Left forelimb (tissue), 1 donor: ENCODE results near the gene DOCK2.
"Not testable (repeated sequence)": the region's sequence is repeated elsewhere in the genome, so short reads cannot be mapped to it uniquely, and the experiment has no call there.

Experiments
- DNase-seq: peaks from one replicate; pipeline ENCODE4 v3.0.0-alpha.2; 2018; ENCODE audit warnings: low spot score

DOCK2 gene

DNA sequence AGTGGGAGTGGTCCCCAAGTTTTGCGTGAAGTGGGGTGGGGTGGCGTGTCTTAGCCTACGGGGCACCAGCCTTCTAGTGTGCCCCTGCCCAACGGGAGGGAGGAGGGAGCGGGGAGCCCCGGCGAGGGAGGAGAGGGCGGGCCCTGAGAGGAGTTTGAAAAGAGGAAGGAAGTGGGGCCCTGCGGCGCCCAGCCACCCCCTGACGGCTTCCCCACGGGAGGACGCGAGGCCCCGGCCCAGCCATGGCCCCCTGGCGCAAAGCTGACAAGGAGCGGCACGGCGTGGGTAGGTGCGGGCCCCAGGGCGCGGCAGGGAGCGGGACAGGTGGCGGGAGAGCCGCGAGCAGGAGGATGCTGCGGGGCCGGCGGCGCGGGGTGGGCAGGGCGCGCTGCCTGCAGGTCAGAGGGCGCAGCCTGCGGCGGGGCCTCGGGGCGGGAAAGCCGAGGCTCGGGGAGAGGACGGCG lies at the start of gene DOCK2:
Gene DOCK2 (plus strand): TSS at position 191 of the 464 bp plus-strand sequence. CDS start 52 bp downstream, at position 243.
- DNase-seq = no peak

DNA sequence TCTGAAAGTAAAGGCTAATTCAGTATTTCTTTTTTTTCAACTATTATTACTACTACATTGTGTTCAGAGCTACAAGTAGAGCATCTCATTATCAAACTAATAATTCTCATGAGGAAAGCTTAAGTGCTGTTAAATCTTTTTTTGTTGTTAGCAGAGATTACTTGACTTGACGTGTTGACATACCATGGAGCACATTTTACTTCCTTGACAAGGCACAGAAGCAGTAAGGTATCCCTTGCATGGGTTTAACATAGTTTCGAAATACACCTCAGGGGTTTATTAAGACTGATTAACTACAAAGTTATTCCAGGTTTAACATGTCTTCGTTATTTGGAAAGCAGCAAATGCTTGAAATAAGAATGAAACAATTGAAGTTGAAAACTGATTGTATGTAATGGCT lies 46.5 kb upstream of the DOCK2 start:
- no peak for DNase-seq

DNA sequence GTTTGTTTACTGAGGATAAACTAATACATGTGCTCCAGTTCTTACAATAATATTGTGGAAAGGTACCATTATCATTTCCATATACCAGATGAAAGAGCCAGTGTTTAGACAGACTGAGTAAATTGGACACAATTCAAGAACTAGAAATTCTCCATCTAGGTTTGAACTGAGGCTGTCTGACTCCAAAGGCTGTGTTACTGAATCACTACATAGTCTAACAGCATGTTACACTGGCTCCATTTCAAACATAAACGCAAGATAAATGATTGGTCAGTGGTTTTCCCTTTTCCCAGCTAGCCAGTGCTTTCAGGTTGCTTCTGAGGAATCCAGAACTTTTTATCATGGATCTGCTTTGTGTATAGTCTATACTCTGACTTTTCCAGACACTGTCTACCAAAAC lies 45.4 kb upstream of the DOCK2 start:
- DNase-seq = no peak

DNA sequence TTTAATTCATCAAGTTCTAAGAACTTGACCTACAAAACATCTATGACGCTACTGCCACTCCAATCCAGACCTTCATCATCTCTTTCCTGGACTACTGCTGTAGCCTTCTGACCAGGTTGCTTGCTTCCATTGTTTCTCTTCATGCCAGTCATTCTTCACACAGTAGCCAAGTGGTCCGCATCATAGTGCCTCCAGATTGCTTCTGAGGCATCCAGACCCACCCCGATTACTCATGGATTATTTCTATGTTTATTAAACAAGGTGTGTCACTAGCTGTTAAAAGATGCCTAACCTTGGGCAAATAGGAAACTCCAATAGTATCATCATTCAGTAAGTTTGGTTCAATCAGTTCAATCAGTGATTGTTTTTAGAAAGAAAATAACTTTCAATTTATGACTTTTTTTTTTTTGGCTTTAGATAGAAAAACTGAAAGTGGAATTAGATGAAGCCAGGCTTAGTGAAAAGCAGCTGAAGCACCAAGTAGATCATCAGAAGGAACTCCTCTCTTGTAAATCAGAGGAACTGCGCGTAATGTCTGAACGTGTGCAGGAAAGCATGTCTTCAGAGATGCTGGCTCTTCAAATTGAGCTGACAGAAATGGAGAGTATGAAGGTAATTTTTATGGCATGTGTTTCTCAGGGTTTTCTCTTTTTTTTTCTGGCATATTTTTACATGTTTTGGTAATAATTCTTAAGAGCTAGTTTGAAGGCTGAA lies 44.0 kb upstream of the DOCK2 start:
- DNase-seq = no peak

DNA sequence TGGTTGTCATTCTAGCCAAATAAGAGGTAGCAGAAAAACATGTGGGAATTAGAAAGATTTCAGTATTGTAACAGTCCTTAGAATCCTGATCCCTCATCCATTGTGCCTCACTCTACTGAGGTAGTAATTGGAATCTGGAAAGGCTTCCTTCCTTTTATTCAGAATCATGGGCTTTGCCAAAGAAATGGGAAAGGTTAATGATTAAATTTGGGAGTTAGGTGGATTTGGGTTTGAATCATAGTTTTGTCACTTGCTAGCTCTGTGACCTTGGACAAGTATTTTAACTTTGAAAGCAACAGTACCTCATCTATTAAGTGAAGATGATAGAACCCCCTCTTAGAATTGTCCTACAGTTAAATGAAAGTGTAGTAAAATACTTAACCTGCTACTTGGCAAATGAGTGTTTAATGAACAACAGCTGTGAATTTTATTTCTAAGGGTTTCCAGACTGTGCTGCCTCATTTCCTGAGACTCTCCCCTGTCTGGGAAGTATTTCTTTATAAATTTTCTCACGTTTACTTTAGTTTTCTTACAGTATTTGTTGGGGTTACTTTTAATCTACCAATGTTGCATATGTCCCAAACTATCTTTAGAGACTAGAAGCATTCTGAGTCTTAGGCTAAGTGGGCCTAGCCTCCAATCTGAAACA lies 41.8 kb upstream of the DOCK2 start:
- no peak for DNase-seq

DNA sequence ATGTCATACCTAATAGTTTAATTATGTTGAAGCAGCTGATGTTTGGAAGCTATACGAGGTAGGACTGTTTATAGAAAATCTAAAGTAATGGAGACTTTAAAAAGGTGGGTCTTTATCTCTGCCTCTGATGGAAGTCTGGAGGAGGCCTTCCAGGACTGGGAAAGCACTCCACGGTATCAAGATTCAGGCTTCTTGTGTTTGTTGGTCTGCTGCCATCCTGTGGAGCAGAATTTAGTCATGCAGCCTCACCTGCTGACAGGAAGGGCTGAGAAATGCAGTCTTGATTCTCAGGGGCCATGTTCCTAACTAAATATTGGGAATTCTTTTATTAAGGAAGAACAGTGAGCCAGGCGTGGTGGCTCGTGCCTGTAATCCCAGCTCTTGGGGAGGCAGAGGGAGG lies 37.6 kb upstream of the DOCK2 start:
- no peak for DNase-seq

DNA sequence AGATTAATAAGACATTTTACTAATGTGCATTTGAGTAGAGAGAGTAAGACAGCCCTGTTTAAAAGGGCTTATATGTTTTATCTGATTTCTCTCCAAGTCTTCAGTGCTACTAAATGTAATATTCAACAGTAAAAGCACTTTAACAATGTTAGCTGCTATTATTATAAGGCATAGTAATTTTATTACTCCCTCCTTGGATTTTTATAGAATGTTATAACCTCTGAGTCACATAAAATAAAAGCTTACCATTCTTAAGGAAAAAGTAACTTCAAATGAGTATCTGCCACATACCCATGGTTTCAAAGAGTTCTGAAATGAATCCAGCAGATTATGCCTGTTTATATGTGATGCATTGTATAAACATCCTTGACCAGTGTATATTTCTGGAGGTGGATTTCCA lies 34.5 kb upstream of the DOCK2 start:
- DNase-seq = no peak

DNA sequence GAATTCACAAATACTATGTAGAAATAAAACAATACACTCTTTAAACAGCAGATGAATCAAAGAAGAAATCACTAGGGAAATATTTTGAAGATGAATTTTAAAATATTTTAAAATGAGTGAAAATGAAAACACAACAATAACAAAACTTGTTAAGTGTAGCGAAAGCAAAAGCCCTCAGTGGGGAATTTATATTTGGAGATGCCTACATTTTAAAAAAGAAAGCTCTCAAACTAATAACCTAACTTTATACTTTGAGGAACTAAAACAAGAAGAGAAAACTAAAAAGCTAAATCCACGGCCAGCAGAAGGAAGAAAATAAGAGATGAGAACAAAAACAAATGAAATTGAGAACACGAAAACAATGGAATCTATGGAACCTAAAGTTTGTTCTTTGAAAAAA lies 30.8 kb upstream of the DOCK2 start:
- DNase-seq = no peak

DNA sequence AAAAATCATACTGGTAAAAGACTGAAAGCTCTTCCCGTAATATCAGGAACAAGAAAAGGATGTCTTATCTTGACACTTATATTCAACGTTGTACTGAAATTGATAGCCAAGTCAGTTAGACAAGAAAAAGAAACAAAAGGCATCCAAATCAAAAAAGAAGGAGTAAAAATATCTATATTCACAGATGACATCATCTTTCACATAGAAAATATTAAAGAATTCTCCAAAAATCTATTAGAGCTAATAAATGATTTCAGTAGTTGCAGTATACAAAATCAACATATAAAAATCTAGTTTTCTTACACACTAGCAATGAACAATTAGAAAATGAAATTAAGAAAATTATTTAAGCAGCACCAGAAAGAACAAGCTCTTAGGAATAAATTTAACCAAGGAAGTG lies 29.2 kb upstream of the DOCK2 start:
- DNase-seq = no peak

DNA sequence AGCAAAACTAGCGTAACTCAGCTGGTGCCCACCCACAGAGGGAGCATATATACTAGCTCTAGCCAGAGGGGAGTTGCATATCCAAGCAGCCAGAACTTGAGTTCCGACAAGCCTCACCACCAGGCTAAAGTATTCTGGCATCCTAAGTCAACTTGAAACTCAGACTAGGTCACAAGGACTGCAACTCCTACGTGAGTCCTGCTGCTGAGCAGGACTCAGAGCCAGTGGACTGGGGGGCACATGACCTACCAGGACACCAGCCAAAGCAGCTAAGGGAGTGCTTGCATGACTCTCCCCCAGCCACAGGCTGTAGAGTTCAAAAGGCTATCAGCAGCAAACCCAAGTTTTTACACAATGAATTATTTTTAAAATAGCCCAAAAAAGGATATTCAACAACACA lies 27.4 kb upstream of the DOCK2 start:
- no peak for DNase-seq

DNA sequence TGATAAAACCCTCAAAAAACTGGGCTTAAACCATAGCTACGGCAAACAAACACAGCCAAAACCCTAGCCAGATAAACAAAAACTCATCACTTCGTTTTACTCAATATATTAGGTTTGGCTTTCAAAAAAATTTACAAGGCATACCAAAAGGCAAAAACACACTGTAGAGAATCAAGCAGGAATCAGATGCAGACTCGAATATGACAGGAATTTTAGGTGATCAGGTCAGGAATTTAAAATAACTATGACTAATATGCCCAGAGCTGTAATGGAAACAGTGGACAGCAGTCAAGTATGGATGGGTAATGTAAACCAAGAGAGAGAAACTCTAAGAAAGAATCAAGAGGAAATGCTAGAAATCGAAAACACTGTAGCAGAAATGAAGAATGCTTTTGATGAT lies 26.5 kb upstream of the DOCK2 start:
- DNase-seq = no peak

DNA sequence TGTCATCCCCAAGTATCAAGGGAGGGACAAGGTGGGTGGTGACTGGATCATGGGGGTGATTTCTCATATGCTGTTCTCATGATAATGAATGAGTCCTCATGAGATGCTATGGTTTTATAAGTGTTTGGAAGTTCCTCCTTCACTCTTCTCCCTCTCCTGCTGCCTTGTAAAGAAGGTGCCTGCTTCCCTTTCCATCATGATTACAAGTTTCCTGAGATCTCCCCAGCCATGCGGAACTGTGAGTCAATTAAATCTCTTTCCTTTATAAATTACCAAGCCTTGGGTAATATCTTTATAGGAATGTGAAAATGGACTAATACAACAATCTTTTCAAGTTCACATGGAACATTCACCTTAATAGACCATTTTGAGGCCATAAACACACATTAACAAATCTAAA lies 21.5 kb upstream of the DOCK2 start:
- no peak for DNase-seq

DNA sequence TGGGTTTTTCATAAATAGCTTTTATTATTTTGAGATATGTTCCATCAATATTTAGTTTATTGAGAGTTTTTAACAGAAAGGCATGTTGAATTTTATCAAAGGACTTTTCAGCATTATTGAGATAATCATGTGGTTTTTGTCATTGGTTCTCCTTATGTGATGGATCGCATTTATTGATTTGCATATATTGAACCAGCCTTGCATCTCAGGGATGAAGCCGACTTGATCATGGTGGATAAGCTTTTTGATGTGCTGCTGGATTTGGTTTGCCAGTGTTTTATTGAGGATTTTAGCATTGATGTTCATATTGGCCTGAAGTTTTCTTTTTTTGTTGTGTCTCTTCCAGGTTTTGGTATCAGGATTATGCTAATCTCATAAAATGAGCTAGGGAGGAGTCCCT lies 12.8 kb upstream of the DOCK2 start:
- not testable (repeated sequence) for DNase-seq

DNA sequence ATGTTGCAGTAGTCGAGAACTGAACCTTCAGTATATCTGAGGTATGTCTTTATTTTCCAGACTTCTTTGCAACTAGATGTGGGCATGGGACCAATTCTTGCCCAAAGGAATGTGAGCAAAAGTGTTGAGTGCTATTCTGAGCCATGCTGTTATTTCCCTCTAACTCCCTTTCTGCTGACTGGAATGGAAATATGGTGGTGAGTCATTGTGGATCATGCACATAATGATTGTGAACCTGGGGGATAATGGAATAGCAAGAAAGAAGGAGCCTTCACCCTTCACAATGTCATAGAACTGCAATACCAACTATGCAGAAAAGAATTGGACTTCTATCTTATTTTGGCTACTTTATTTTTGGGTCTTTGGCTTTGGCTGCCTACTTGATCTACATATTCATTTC lies 10.3 kb upstream of the DOCK2 start:
- DNase-seq = no peak

DNA sequence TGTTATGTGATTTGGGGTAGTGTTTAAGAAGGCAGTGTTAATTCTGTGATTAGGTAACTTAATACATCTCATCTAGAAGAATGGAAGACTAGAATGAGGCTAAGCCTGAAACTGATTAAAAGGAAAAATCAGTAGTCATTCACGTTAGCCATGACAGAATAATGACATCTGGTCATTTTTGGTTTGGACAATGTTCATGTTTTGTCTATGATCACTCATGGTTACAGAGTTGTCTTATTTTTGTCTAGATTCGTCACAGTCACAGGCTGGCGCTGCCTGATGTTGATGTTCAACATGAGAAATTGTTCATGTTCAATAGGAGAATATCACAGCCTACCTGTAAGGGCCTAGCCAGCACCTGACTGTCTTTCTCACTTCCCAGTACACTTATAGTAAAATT lies 9.5 kb upstream of the DOCK2 start:
- no peak for DNase-seq

DNA sequence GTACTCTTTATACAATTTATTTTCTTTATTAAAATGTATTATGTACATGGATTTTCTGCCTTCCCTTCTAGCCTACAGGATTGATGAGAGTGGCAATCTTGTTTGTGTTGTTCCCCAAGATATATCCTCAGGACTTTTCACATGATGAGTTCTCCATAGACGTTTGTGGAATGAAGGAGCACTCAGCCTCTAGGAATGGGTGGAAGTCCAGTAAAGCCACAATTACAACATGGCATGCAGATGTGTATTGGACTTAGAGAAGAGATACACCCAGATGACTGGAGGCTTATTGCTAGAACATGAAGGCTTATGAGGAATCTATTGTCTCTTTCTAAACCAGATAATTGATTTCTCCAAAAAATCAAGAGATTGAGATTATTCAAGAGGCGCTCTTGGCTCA lies 8.2 kb upstream of the DOCK2 start:
- DNase-seq = no peak

DNA sequence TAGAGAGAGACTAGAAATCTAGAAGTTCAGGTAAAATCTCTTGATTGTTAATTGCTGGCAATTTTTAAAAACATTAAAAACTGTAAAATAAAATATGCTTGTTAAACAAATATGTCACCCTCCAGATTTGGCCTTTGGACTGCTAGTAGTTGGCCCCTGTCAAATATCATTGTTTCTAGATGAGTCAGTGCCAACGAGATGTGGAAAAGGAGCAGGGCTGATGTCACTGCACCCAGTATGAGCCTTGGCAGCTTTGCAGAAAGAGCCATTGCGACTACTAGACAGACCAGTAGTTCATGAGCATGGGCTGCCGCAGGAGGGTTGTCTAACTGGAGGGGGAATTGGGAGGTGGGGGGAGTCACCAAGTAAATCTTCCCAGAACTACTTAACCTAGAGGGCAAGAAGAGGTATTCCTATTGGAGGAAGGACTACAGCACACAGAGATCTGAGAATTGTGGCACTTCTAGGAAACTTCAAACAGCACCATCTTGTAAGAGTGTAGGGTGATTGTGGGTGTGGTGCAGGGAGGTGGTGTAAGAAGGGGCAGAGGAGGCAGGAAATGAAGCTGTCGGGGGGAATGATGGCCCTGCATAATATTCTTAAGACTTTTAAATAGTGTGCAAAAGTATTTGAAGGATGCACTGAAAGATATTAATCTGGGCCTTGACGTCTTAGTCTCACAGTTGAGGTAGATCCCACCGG lies 7.1 kb upstream of the DOCK2 start:
- no peak for DNase-seq

DNA sequence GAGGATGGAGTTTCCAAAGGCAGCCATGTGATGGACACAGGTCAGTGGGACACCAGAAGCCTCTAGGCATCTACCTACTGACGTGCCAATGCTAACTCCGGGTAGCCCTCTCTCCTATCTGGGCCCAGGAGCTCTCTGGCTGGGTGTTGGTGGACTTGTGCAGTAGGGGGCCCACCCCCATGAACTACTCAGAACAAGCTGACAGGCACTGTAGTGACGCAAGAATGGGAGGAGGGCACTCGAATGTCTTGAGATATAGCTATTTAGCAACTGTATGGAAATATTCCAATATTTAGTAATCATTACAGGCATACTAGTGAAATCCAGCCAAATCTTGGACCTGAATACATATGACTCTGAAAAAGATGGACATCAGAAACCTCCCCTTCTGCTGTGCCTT lies 5.7 kb upstream of the DOCK2 start:
- DNase-seq = no peak

DNA sequence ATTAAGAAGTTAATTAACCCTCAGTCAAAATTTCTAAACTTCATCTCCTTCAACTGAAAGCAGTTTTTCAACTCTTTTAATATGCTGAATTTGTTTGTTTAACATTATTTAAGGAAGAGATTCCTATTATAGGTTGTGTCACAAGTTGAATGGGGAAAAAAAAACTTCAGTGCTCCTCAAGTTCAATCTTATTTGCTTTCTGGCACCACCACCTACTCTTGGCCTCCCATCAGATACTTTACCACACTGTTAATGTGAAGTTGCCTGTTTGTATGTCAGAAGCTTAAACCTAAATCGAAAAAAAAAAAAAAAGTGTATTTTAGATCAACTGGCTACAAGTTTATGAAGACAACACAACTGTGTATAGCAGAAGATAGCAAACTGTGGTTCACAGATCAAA lies 4.1 kb upstream of the DOCK2 start:
- DNase-seq = no peak

DNA sequence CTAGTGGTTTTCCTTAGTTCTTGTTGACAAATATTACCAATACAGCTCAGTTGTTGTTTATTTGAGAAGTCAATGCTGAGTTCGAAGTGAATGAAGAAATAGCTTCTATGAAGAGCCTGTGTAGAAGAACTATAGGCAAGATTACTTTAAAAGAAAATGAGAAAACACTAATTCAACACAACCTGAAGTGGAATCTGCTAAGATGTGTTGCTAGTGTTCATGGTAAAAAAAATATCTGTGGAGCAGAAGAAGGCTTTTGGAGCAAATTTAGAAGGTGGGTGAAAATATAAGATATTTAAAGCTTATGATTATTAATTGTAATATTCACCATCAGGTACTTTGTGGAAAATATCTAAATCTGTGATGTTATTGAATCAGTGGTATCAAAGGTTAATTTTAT lies 2.5 kb upstream of the DOCK2 start:
- no peak for DNase-seq

DNA sequence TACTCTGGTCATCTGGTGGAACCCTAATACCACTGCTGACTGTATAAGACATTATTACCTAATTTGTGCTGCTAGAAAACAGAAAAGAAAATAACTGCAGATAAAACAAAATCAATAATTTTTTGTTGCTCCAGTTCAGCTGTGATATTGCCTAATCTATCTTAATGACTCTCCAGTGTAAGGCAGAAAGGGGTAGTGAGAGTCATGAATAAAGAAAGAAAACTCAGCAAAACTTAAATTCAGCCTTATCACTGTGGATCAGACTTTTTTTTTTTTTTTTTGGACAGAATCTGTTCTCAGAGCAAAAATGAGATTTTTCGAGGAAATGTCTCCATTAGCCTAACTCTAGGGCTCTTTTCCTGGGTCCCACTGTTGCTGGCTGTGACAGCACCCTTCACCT lies 1.1 kb upstream of the DOCK2 start:
- DNase-seq = no peak

DNA sequence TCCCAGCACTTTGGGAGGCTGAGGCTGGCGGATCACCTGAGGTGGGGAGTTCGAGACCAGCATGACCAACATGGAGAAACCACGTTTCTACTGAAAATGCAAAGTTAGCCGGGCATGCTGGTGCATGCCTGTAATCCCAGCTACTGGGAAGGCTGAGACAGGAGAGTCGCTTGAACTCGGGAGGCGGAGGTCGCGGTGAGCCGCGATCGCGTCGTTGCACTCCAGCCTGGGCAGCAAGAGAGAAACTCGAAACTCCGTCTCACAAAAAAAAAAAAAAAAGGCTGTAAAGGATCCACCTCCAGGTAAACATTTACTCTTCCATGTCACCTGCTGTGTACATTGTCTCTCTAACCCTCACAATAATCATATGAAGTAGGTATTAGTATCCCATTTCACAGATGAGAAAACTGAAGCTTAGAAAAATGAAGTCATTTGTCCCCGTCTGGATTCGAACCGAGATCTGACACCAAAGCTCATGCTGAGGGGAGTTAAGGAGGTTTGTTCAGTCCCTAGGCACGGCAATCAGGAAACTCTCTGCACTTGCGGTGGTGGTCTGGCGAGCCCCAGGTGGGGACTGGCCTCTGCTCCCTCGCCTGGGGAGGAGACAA lies 494 bp upstream of the DOCK2 start:
- DNase-seq = no peak

DNA sequence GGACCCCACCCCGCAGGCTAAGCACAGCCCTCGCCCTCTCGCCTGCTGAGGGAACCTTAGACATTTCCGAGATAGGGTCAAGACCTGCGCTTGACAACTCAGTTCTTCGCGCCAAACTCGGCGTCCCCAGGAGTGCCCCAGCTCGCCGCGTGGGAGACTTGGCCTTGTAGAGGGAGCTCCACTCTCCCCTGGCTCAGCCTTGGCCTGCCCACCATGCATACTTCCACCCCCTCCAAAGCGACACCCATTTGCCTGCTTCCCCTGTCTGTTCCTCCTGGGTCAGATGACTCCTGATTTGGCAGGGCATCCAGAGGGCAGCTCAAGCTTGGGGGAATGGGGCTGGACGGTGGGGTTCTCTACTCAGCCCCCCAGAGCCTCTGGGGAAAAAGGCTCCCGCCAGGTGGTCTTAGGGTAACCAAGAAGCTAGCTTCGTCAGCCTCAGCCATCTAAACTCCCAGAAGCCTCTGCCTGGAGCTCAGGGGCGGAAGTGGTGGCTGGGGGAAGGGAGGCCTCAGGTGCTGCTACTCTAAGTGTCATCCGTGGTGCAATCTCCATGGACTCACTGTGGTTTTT lies 560 bp downstream of the DOCK2 start:
- DNase-seq = no peak
